Tibial nerve (tissue), 4 donors: Measurements from ENCODE around the gene PTPRA.
"Not testable (repeated sequence)": the region's sequence is repeated elsewhere in the genome, so short reads cannot be mapped to it uniquely, and the experiment has no call there.

ENCODE experiments used
- EP300 ChIP-seq, 2 donors: sonication (generic); formaldehyde crosslinking; IDR thresholded peaks; one replicate each; pipeline ENCODE4 v1.6.1; 2017; ENCODE audit warnings: antibody characterized with exemption in 2 of 2, mild to moderate bottlenecking in 1 of 2
- TF ChIP-seq, protein P1 (sequence below), 5 experiments: fragments of 200-600 bp in 3 of 5; fragments of 450-650 bp in 2 of 5; sonication (generic) in 3 of 5; IDR thresholded peaks; one replicate each; pipeline ENCODE4 v1.5.1; 2016 to 2019; ENCODE audit warnings: antibody characterized with exemption in 5 of 5, mild to moderate bottlenecking in 3 of 5, moderate library complexity in 2 of 5

DNA sequence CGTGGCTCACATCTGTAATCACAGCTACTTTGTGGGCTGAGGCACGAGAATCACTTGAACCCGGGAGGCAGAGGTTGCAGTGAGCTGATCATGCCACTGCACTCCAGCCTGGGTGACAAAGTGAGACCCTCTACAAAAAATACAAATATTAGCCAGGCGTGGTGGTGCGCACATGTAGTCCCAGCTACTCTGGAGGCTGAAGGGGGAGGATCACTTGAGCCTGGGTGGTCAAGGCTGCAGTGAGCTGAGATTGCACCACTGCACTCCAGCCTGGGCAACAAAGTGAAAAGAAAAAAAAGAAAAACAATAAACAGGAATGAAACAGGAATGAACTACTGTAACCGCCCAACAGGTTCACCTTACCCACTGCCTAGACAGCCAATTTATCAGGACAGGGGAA, 190.8 kb downstream of the PTPRA start:
- TF ChIP-seq, protein P1, sequence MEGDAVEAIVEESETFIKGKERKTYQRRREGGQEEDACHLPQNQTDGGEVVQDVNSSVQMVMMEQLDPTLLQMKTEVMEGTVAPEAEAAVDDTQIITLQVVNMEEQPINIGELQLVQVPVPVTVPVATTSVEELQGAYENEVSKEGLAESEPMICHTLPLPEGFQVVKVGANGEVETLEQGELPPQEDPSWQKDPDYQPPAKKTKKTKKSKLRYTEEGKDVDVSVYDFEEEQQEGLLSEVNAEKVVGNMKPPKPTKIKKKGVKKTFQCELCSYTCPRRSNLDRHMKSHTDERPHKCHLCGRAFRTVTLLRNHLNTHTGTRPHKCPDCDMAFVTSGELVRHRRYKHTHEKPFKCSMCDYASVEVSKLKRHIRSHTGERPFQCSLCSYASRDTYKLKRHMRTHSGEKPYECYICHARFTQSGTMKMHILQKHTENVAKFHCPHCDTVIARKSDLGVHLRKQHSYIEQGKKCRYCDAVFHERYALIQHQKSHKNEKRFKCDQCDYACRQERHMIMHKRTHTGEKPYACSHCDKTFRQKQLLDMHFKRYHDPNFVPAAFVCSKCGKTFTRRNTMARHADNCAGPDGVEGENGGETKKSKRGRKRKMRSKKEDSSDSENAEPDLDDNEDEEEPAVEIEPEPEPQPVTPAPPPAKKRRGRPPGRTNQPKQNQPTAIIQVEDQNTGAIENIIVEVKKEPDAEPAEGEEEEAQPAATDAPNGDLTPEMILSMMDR (IDR thresholded peaks at IDR 0.05): not testable (repeated sequence)
- not testable (repeated sequence) for TF ChIP-seq EP300 (IDR thresholded peaks at IDR 0.05)
